HT1080 (cell line): ENCODE measurements around the gene STAT3. TPM values are rescaled to one million over a fixed set of nuclear protein-coding genes. Genes with fewer than 3 reads are reported as not detected.
"Not testable (repeated sequence)": the region's sequence is repeated elsewhere in the genome, so short reads cannot be mapped to it uniquely, and the experiment has no call there.

Source experiments
- DNase-seq: peaks from one replicate; pipeline ENCODE4 v3.0.0-alpha.2; 2015; ENCODE audit warnings: low read depth
- total RNA-seq: library from RNA; depleted of rRNA; stranded (reverse); fragments of >200 nt; shearing (Covaris generic); gene quantifications from 2 replicates; pipeline ENCODE4 v1.2.3, GENCODE V29; 2014

The STAT3 gene
- total RNA-seq, 1 experiment from 2014 or later, result 42.2 TPM

DNA sequence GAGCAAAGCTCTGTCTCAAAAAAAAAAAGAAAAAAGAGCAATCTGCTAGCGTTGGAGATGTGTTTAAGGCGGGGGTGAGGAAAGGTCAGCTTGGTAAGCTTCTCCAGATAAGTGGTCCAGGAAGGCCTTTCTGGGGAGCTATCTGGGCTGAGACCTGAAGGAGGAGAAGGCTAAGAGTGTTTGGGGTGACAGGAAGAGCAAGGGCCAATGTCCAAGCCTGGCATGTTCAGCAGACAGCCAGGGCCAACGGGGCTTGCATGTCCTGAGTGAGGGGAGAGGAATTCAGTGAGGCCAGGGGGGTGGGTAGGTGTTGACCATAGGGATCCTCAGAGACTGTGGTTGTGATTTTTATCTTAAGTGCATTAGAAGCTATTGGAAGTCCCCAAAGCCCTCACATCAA lies 84.5 kb downstream of the STAT3 start:
- DNase-seq, result no peak

DNA sequence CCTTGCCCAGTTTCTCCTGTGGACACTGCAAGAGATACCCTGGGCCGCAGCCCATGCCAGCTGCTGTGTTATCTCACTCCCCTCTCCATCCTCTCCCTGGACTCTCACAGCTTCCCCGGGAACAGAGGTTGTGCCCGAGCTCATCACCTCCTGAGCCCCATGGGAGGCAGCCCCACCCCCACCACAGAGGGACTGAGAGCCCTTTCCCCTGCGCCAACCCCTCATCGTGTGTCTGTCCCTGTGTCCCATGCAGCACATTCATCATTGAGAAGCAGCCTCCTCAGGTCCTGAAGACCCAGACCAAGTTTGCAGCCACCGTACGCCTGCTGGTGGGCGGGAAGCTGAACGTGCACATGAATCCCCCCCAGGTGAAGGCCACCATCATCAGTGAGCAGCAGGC lies 87.2 kb downstream of the STAT3 start:
- no peak for DNase-seq

DNA sequence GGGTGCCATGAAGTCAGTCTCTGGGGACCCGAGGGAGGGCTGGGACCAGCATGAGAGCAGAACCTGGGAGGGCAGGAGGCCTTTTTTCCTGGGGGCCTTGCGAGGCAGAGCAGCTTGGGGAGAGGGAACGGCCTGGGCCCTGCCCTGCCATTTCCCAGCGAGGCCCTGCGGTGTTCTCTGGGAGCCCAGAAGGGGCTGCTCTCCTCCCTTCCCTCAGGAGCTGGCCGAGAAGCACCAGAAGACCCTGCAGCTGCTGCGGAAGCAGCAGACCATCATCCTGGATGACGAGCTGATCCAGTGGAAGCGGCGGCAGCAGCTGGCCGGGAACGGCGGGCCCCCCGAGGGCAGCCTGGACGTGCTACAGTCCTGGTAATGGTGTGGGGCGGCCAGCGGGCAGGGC lies 88.3 kb downstream of the STAT3 start:
- not testable (repeated sequence) for DNase-seq

DNA sequence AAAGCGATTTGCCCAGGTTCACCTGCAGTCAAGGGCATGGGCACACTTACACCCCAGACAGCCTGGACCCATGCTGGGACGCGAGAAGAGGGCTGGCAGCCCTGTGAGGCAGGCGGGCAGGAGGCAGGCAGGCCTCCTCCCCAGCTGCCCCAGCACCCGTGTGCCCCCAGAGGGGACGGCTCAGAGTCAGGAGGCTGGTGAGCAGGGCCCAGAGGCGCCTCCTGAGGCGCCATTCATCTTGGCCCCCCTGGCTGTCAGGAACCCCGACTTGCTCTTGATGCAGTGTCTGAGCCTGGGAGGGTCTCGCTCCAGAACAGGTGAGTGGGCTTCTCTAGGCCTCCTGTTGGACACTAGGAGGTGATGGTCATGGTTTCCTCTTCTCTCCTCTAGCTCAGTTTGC lies 88.9 kb downstream of the STAT3 start:
- not testable (repeated sequence) for DNase-seq

DNA sequence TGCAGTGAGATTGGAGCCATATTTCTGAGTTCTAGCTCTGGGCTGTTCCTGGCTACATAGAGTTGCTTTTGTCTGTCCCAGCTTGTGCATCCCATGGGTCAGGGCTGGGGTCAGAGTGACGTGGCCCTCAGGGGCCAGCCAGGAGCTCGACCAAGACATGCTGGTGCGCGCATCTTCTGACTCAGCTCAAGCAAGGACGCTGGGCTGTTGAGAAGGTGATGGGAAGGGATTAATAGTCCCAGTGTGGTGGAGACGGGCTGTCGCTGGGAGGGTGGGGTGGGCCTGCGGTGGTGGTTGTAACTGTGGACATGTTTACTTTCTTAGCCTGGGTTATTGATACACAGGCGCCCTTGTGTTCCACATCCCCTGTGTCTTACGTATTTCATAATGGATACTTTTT lies 90.5 kb downstream of the STAT3 start:
- not testable (repeated sequence) for DNase-seq

DNA sequence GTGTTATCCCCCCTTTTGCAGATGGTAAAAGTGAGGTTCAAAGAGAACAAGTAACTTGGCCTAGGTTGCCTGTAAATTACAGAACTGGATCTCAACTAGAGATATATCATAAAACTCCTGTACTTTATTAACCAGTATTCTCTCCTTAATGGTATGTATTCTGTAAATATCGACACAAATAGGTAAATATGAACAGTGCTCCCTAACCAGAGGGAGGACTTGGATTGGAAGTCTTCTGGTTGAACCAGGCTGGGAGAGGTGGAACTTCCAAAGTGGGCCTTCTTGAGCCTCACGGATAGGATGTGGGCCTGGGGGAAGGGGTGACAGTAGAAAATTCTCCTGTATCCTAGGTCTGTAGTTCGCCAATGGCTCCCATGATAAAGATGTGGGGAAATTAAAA lies 92.2 kb downstream of the STAT3 start:
- no peak for DNase-seq

DNA sequence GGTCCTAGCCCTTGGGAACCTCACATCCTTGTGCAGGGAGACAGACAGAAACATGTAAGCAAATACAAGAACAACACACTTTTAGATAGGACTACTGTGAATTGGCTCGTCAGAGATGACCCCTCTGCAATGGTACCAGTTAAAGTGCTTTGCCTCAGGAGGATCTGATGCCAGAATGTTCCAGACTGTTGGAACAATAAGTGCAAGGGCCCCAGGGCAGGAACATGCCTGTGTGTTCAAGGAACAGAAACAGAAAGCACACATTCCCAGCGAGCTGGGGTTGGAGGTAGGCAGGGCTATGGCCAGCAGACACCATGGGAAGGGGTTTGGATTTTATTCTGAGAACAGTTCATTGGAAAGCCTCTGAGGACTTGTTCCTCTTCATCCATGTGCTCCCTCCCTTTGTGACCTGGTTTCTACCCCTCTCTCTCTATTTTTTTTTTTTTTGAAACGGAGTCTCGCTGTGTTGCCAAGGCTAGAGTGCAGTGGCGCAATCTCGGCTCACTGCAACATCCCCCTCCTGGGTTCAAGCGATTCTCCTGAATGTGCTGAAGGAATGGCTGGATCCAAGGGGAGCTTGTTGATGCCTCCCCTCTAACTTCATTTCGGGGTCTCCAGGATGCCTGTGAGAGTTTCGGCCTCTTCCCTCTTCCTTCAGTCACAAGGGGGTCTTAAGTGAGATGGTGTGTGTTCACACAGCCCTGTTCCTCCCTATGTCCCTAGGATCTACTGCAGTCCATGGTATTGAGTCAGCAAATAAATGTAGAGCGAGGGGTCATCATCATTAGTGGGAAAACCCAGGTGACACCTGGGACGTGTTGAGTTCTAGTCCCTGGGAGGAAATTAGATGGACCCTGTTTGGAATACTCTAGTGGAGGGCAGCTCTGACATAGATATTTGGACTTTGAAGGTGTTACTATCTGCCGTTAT lies 93.5 kb downstream of the STAT3 start:
- DNase-seq, result no peak

DNA sequence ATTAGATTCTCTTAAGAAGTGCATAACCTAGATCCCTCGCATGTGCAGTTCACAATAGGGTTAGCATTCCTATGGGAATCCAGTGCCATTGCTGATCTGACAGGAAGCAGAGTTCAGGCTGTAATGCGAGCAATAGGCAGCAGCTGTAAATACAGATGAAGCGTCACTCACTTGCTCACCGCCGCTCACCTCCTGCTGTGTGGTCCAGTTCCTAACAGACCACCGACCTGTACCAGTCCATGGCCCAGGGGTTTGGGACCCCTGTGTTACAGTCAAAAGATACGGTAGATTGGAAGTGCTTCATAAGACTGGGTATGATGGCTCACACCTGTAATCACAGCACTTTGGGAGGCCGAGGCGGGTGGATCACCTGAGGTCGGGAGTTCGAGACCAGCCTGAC lies 97.1 kb downstream of the STAT3 start:
- DNase-seq, result no peak

DNA sequence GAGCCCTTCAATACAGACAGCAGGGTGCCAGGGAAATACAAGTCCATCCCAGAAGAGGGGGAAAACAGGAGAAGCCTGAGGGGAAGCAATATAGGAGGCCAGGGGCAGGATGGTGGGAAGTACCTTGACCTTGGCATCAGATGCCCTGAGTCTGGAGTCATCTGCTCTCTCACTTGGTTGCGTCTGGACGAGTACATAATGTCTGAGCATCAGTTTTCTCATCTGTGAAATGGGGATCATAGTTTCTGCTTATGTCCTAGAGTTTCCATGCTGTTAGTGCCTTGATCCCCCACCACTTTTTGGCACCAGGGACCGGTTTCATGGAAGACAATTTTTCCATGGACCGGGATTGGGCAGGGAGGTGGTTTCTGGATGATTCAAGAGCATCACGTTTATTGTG lies 97.7 kb downstream of the STAT3 start:
- DNase-seq, result no peak

DNA sequence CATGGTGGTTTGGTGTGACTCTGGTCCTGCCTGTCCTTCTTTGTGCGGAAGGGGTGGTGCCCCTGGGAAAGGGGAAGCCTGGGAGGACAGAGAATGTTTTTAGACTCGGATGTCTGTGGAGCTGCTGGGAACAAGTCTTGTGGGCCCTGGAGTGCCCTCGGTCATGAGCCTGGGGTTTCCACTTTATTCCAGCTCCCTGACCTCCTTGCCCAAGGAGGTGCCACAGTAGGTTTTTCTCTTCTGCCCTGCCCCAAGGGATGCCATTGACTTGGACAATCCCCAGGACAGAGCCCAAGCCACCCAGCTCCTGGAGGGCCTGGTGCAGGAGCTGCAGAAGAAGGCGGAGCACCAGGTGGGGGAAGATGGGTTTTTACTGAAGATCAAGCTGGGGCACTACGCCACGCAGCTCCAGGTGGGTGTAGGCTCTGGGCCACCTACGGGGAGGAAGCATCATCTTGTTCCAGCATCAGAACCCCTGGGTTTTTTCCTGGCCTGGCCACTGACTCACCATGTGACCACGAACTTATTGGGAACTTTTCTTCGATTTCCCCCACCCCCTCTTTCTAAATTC lies 98.5 kb downstream of the STAT3 start:
- DNase-seq, result no peak

DNA sequence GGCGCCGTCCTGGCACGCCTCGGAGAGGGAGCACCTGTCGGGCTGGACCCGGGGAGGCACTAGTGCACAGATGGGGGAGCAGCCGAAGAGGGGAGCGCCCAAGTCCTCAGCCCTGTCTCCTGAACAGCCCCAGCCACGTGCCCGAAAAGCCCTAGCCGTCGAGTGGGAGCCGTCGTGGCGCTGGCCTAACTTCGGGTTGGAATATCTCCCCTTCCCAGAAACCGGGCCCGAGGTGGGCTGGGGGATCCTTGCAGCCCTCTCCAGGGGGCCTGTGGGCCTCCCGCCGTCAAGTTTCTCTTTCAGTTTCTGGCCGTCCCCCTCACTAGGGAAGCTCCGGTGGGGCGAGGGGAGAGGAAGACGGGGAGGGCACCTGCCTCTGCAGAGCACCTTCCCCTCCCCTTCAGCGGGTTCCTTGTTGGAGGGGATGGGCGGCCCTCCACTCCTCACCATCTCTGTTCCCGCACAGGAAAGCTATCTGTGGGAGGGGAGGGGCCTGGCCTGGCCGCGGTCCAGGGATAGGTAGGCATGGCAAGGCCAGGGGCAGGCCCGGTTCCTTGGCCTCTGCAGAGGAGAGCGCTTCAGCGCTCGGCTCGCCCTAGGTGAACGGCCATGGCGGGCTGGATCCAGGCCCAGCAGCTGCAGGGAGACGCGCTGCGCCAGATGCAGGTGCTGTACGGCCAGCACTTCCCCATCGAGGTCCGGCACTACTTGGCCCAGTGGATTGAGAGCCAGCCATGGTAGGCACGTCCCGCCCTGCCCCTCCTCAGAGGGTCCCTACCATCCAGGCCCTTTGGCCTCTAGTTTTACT lies 99.2 kb downstream of the STAT3 start:
- no peak for DNase-seq

DNA sequence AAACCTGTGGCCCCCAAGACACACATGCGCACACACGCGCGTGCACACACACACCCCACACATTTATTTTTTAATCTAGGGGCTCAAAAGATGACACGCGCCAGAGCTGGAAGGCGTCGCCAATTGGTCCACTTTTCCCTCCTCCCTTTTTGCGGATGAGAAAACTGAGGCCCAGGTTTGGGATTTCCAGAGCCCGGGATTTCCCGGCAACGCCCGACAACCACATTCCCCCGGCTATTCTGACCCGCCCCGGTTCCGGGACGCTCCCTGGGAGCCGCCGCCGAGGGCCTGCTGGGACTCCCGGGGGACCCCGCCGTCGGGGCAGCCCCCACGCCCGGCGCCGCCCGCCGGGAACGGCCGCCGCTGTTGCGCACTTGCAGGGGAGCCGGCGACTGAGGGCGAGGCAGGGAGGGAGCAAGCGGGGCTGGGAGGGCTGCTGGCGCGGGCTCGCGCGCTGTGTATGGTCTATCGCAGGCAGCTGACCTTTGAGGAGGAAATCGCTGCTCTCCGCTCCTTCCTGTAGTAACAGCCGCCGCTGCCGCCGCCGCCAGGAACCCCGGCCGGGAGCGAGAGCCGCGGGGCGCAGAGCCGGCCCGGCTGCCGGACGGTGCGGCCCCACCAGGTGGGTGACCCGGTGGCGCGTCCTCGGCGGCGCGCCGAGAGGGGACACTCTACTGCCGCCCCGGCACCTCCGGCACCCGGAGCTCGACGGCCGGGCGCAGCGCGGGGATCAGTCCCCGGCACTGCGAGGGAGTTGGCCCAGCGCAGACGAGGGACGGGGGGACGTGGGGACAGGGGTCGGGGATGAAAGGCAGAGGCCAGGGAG lies 100.1 kb downstream of the STAT3 start, which contains the start of gene STAT5A:
Gene STAT5A (plus strand): TSS at position 522 of the 826 bp plus-strand sequence. CDS start 914 bp downstream, outside the sequence.
- DNase-seq, result no peak

DNA sequence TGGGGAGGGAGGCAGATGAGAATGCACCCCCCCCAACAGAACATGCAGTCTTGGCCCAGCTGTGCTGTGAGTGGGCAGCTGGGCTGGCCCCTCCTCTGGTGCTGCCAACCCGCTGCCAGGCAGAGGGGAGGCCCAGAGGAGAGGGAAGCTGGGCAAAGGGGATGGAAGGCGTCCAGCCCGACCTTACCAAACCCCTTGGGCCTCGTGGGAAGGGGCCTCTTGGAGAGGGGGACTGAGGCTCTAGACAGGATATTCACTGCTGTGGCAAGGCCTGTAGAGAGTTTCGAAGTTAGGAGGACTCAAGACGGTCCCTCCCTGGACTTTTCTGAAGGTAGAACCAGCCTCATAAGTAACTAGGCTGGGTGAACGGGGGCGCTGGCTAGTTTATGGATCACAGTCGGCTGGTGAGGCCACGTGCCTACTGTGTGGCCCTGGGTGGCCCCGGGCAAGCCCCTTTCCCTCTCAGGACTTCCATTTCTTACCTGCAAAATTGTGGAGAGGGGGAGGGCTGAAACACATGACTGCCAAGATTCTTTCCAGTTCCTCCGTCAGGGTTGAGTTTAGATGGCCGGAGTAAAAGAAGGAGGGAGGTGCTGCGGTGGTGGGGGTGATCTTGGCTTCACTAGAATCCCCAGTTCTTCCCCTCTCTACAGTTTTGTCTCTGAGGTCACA lies 100.8 kb downstream of the STAT3 start:
- no peak for DNase-seq

DNA sequence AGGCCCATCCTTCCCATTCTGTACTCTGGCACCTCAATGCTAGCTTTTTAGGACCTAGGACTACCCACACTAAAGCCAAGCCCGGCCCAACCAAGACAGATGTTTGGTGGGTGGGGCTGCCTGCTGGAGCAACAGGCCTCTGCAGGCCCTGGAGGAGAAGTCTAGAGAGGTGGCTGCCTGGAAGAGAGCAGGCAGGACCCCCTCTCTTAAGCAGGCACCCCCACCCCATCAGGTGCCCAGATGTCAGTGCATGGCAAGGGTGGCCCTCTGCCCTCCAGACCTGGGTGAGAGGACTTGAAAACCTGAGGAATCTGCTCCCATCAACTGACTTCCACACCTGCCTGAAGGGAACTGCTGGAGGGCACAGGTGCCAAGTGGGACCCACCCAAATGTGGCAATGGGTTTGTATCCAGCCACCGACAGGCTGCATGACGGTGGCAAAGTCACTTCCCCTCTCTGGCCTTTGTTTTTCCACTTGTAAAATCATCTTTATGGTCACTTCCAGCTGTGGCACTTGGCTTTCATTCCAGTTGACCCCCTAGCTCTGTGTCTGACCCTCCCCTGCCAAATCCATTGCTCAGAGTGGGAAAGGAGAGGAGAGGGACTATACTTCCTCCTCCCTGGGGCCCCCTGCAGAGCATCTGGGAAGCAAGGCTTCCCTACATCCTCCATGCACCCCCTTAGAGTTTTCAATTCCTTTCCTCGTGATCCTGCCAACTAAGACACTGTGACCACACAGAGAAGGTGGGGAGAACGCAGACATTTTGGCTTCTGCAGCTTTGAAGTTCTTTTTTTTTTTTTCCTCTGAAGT lies 101.6 kb downstream of the STAT3 start:
- no peak for DNase-seq

DNA sequence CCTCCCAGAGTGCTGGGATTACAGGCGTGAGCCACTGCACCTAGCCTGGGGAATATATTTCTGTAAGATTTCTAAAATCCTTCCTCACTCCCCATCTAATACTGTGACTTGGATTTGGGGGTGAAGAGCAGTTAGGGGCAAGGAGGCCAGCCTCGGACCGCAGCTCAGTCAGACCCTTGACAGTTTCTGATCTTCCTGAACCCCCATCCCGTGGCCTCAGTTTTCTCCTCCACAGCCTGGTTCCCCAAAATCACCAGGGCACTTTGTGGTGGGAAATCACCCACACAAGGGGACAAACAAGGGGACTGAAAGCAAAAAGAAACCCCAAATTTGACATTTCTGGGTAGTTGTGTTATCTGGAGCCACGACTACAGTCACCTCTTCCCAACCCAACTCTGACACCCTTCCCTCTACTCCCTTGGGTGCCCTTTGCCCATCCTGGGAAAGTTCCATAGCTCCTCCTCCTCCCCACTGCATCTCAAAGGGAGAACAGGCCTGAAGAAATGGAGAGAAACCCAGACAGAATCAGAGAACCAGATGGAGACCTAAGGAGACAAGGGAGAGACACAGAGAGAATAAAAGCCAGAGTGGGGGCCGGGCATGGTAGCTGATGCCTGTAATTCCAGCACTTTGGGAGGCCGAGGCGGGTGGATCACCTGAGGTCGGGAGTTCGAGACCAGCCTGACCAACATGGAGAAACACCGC lies 102.7 kb downstream of the STAT3 start:
- DNase-seq, result no peak

DNA sequence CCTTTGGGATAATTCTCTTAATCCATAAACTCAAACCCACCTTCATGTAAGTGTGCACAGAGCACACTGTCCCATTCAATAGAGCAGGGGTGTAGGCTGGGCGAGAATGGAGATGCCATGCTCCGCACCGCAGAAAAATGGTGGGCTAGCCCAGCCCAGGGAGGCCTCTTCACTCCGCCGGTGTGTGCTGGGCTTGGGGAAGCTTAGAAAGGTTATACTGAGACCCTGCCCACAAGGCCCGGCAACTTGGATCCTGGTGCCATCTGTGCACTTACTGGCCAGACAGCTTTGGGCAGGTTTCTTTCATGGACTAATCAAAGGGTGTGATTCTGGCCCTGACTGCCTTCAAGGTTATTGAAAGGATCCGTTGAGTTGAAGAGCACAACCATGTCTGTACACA lies 103.7 kb downstream of the STAT3 start:
- DNase-seq, result no peak

DNA sequence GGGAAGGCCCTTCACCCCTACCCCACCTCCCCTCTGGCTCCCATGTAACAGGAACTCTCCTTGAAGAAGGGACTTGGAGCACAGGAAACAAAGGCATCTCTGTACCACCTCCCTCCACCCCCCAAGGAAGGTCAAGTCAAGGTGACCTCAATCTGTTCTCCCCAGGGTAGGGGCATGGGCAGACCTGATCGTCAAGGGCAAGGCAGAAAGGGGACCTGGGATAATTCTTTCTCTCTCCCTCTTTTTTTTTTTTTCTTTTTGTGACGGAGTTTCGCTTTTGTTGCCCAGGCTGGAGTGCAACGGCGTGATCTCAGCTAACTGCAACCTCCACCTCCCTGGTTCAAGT lies 104.2 kb downstream of the STAT3 start:
- DNase-seq, result no peak

DNA sequence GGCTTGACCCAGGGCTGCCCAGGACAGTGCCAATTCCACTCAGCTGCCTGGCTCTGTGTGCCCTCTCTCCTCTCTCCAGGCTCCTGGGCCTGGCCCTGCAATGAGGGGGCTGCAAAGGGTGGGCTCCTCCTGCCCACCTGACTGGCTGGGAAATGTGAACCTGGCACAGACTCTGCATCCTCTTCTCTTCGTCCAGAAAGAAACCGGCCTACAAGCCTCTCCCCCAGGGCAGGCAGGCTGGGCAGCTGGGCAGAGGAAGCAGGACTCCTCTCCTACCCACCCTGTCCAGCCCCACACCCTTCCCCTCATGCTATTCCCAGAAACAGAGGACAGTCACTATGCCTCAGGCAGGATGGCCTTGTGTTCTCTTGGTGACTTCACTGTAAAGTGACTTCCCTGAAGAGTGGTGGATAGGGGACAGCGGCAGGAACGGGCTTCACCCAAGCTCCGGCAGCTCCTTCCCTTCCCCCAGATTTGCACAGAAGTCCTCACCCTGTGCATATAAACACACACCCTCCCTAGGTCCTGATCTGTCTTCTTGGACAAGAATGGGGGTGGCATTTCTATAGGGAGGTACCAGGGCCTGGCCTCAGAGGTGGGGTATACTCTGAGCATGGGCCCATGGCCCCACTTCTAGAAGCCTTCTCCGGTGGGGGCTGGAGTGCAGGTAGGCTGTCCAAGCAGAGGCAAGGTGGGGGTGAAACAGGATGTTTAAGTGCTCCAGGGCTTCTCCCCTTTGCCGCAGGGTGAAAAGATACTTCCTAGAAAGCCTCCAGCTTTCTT lies 104.8 kb downstream of the STAT3 start:
- no peak for DNase-seq
